Kidney (tissue), 14 donors: ENCODE data around the gene TMEM130. TPM values are rescaled to one million over a fixed set of nuclear protein-coding genes. Genes with fewer than 3 reads are reported as not detected.

Experiments used
- DNase-seq, 5 donors: peaks; one replicate each; pipeline ENCODE4 v3.0.0-alpha.2; 2013 to 2020
- FAIRE-seq: peaks from 2 replicates; lab custom pipeline; 2012; peaks lifted over from hg19 to GRCh38; lab: Jason Lieb, UNC
- H3K27ac ChIP-seq, 2 donors: one replicate each; pipeline ENCODE4 v1.7.0; 2013; ENCODE audit warnings: low read depth in 2 of 2, low read length in 2 of 2, inconsistent platforms in 1 of 2
- H3K27me3 ChIP-seq: one replicate; pipeline ENCODE4 v1.7.1; 2013; ENCODE audit warnings: low read length, inconsistent platforms; ENCODE audit not compliant: control insufficient read depth, insufficient read depth
- H3K36me3 ChIP-seq, 3 donors: one replicate each; pipeline versions ENCODE4 v1.7.0 to v1.7.1; 2013; ENCODE audit warnings: low read length in 3 of 3, control low read depth in 1 of 3, inconsistent platforms in 1 of 3; ENCODE audit not compliant: insufficient read depth in 3 of 3, control insufficient read depth in 2 of 3
- H3K4me1 ChIP-seq, 3 donors: one replicate each; pipeline versions ENCODE4 v1.7.0 to v1.7.1; 2013; ENCODE audit warnings: low read length in 3 of 3, inconsistent platforms in 1 of 3, low read depth in 1 of 3; ENCODE audit not compliant: control insufficient read depth in 2 of 3, insufficient read depth in 2 of 3
- H3K4me3 ChIP-seq, 3 donors: one replicate each; pipeline versions ENCODE4 v1.7.0 to v1.8.1; 2013; ENCODE audit warnings: low read length in 3 of 3, control low read depth in 1 of 3, inconsistent platforms in 1 of 3
- H3K9ac ChIP-seq, 3 donors: one replicate each; pipeline versions ENCODE4 v1.7.0 to v1.7.1; 2013; ENCODE audit warnings: low read length in 3 of 3, control low read depth in 1 of 3, inconsistent platforms in 1 of 3
- H3K9me3 ChIP-seq, 3 donors: one replicate each; pipeline versions ENCODE4 v1.7.0 to v1.7.1; 2013; ENCODE audit warnings: low read length in 3 of 3, control low read depth in 1 of 3, inconsistent platforms in 1 of 3; ENCODE audit not compliant: control insufficient read depth in 2 of 3, insufficient read depth in 1 of 3
- CTCF ChIP-seq: IDR thresholded peaks from 3 replicates; pipeline ENCODE4 v1.5.1; 2012; ENCODE audit warnings: mild to moderate bottlenecking, moderate library complexity, borderline replicate concordance; ENCODE audit not compliant: insufficient read depth; ENCODE audit errors: extremely low read depth
- intact Hi-C: fragments of 100-400 bp; cut with DNase I; formaldehyde crosslinking; loops from one replicate; pipeline ENCODE4 v1.11.1; 2022
- polyA plus RNA-seq: library from polyadenylated mRNA; stranded (reverse); fragments of 350-450 nt; fragmentation: Illumina TruSeq; extraction: RNeasy Lipid Tissue Mini Kit (QIAGEN cat#74804); gene quantifications from one replicate; pipeline ENCODE4 v1.2.3, GENCODE V29; 2014; ENCODE audit warnings: low read depth, low replicate concordance; ENCODE audit not compliant: insufficient read depth
- total RNA-seq: library from RNA; stranded (reverse); fragmentation: NEBNext Ultra II Directional; extraction: Animal tissue kit (Norgen Biotek cat#: 25700); gene quantifications from one replicate; pipeline ENCODE4 v1.2.1, GENCODE V29; 2021
- donor health status: control.
- donor health status: control.
- donor health status: control.
- donor health status: control.
- donor health status: control.
- donor health status: DM: yes; HTN: yes; CAD: no.
- donor health status: Normal renal cell carcinoma (clear cell type).

TMEM130 gene
- total and polyA plus RNA-seq, 2 donors from 2014 or later = 5.0 to 12.9 TPM

GRCh38 chr7:98810153-98810802, 59.5 kb downstream of the TMEM130 start:
- Histone ChIP-seq H3K4me3 (no peak overlapping the region), H3K36me3 (no peaks in the 10 kb centered on the region), H3K27ac (no peak overlapping the region), H3K27me3 (no peaks in the 10 kb centered on the region), H3K9me3 (peaks cover 0 to 3% (median 0%) of the 10 kb centered on the region in 3 donors), H3K4me1 (no peaks in the 10 kb centered on the region), H3K9ac (no peak overlapping the region)
- DNase-seq (peak in 3 of 5 donors; percentile 19 to 55 (median 24)), FAIRE-seq (no peak)
- intact Hi-C loops = no loop called here
- TF ChIP-seq CTCF = no peak

GRCh38 chr7:98808751-98809460, 60.9 kb downstream of the TMEM130 start:
- Histone ChIP-seq H3K36me3 (no peaks in the 10 kb centered on the region), H3K4me1 (no peaks in the 10 kb centered on the region), H3K9me3 (peaks cover 0 to 3% (median 0%) of the 10 kb centered on the region in 3 donors), H3K4me3 (no peak overlapping the region), H3K9ac (no peak overlapping the region), H3K27ac (no peak overlapping the region), H3K27me3 (no peaks in the 10 kb centered on the region)
- intact Hi-C loops = no loop called here
- DNase-seq (no peak), FAIRE-seq (no peak)
- TF ChIP-seq CTCF = no peak

- no peak for FAIRE-seq
- H3K4me1 ChIP-seq = no peaks in the 10 kb centered on the region
- peaks cover 0 to 3% (median 0%) of the 10 kb centered on the region in 3 donors for H3K9me3 ChIP-seq
- H3K36me3 ChIP-seq = no peaks in the 10 kb centered on the region
- no peak for TF ChIP-seq CTCF
- intact Hi-C loops = no loop called here
- no peak overlapping the region for H3K27ac ChIP-seq
- H3K9ac ChIP-seq = no peak overlapping the region
- H3K4me3 ChIP-seq = no peak overlapping the region
- peak in 2 of 5 donors; percentile 39 to 55 for DNase-seq
- H3K27me3 ChIP-seq = no peaks in the 10 kb centered on the region
These were observed 62.5 kb downstream of the TMEM130 start for GRCh38 chr7:98807068-98808048.
